ENCODE data around the gene ESRP2.

- TF ChIP-seq CTCF (conservative IDR thresholded peaks at IDR 0.05; ENCODE audit: low read depth, low read length) (no peak), EZH2 (IDR thresholded peaks at IDR 0.05; ENCODE audit: borderline replicate concordance, low read depth, low read length, poor library complexity, severe bottlenecking) (no peak)
These were observed 45.6 kb upstream of the ESRP2 start for GRCh38 chr16:68281368-68282063.

Data from A673 (cell line).